IMR-90 (cell line): ENCODE data around the gene NCBP2L. TPM values are rescaled to one million over a fixed set of nuclear protein-coding genes. Genes with fewer than 3 reads are reported as not detected.

Experiments used
- ATAC-seq: fragments of 200-7000 bp; cut with Tn5 transposase; 2 replicates; pipeline ENCODE4 v1.9.1; 2020; ENCODE audit warnings: low read depth, mild to moderate bottlenecking, moderate library complexity
- BruUV-seq: library from RNA; stranded (reverse); fragments of 400-500 nt; replicated peaks from 2 replicates; lab custom pipeline; 2021; lab: Mats Ljungman, UMichigan
- CTCF ChIA-PET: fragments of 300-600 bp; formaldehyde crosslinking; extraction: SDS; loops from one replicate; lab custom pipeline; 2021; ENCODE audit warnings: antibody characterized with exemption; lab: Yijun Ruan, JAX
- POLR2A ChIA-PET: fragments of 300-600 bp; sonication (Branson Sonifier 250); formaldehyde crosslinking; loops from one replicate; lab custom pipeline; 2022; ENCODE audit warnings: antibody characterized with exemption; ENCODE audit not compliant: unreplicated experiment; lab: Charles Lee
- DNase-seq: peaks from one replicate; pipeline ENCODE4 v3.0.0; 2013
- H2AFZ ChIP-seq: replicated peaks from 2 replicates; pipeline ENCODE3; 2013; ENCODE audit warnings: low read length, mild to moderate bottlenecking; ENCODE audit not compliant: poor library complexity
- H2AK5ac ChIP-seq: 2 replicates; pipeline ENCODE4 v1.6.1; 2013; ENCODE audit warnings: low read depth, low read length, inconsistent platforms
- H2AK9ac ChIP-seq: replicated peaks from 2 replicates; pipeline ENCODE3; 2013; ENCODE audit warnings: mild to moderate bottlenecking, low read depth, low read length, moderate library complexity; ENCODE audit not compliant: poor library complexity
- H2BK120ac ChIP-seq: 2 replicates; pipeline ENCODE4 v1.6.1; 2013; ENCODE audit warnings: low read depth, low read length, inconsistent platforms
- H2BK15ac ChIP-seq: 3 replicates; pipeline ENCODE4 v1.6.1; 2013; ENCODE audit warnings: low read depth, low read length, inconsistent platforms
- H2BK20ac ChIP-seq: 2 replicates; pipeline ENCODE4 v1.6.1; 2013; ENCODE audit warnings: low read depth, mild to moderate bottlenecking, inconsistent platforms, low read length, moderate library complexity
- H2BK5ac ChIP-seq: 2 replicates; pipeline ENCODE4 v1.6.1; 2013; ENCODE audit warnings: mild to moderate bottlenecking, low read depth, low read length, inconsistent platforms; ENCODE audit not compliant: poor library complexity, severe bottlenecking
- H3K14ac ChIP-seq: replicated peaks from 2 replicates; pipeline ENCODE4 v1.6.1; 2013; ENCODE audit warnings: low read depth, low read length, inconsistent platforms
- H3K18ac ChIP-seq: 2 replicates; pipeline ENCODE4 v1.6.1; 2013; ENCODE audit warnings: low read depth, low read length, control low read depth
- H3K23ac ChIP-seq: 2 replicates; pipeline ENCODE4 v1.6.1; 2013; ENCODE audit warnings: low read depth, low read length, inconsistent platforms
- H3K27ac ChIP-seq: 2 replicates; pipeline ENCODE4 v1.5.1; 2013; ENCODE audit warnings: mild to moderate bottlenecking, control low read depth, low read length; ENCODE audit not compliant: insufficient read depth
- H3K27me3 ChIP-seq: 2 replicates; pipeline ENCODE4 v1.6.1; 2013; ENCODE audit warnings: low read length; ENCODE audit not compliant: control insufficient read depth, insufficient read depth
- H3K36me3 ChIP-seq: 2 replicates; pipeline ENCODE4 v1.6.1; 2013; ENCODE audit warnings: low read length, mixed read lengths; ENCODE audit not compliant: control insufficient read depth, insufficient read depth
- H3K4ac ChIP-seq: 2 replicates; pipeline ENCODE4 v1.6.1; 2013; ENCODE audit warnings: low read depth, low read length, inconsistent platforms
- H3K4me1 ChIP-seq: 2 replicates; pipeline ENCODE4 v1.6.1; 2013; ENCODE audit warnings: low read length, mixed read lengths; ENCODE audit not compliant: control insufficient read depth, insufficient read depth
- H3K4me2 ChIP-seq: 2 replicates; pipeline ENCODE4 v1.6.1; 2013; ENCODE audit warnings: low read depth, mild to moderate bottlenecking, control low read depth, low read length, moderate library complexity
- H3K4me3 ChIP-seq: 2 replicates; pipeline ENCODE4 v1.5.1; 2013; ENCODE audit warnings: low read depth, mild to moderate bottlenecking, control low read depth, low read length, moderate library complexity; ENCODE audit not compliant: insufficient read depth
- H3K56ac ChIP-seq: 2 replicates; pipeline ENCODE4 v1.6.1; 2013; ENCODE audit warnings: low read length, inconsistent platforms; ENCODE audit not compliant: insufficient read depth; ENCODE audit errors: extremely low read depth
- H3K79me1 ChIP-seq, 2 experiments: 2 replicates each; pipeline ENCODE4 v1.6.1; 2013; ENCODE audit warnings: low read length in 2 of 2, inconsistent platforms in 1 of 2, low read depth in 1 of 2
- H3K9ac ChIP-seq: 2 replicates; pipeline ENCODE4 v1.6.1; 2013; ENCODE audit warnings: low read depth, low read length, control low read depth
- H3K9me1 ChIP-seq: 2 replicates; pipeline ENCODE4 v1.6.1; 2013; ENCODE audit warnings: low read length, inconsistent platforms; ENCODE audit not compliant: insufficient read depth
- H3K9me3 ChIP-seq: 2 replicates; pipeline ENCODE4 v1.6.1; 2013; ENCODE audit warnings: low read length; ENCODE audit not compliant: control insufficient read depth, insufficient read depth
- H4K20me1 ChIP-seq: 2 replicates; pipeline ENCODE4 v1.6.1; 2013; ENCODE audit warnings: low read length, inconsistent platforms; ENCODE audit not compliant: insufficient read depth
- H4K5ac ChIP-seq: 2 replicates; pipeline ENCODE4 v1.6.1; 2013; ENCODE audit warnings: mild to moderate bottlenecking, low read depth, low read length, control low read depth
- H4K8ac ChIP-seq, 2 experiments: 2 replicates each; pipeline ENCODE4 v1.6.1; 2013; ENCODE audit warnings: low read depth in 2 of 2, low read length in 2 of 2, control low read depth in 1 of 2, inconsistent platforms in 1 of 2
- H4K91ac ChIP-seq: 2 replicates; pipeline ENCODE4 v1.6.1; 2013; ENCODE audit warnings: low read depth, low read length, inconsistent platforms; ENCODE audit not compliant: insufficient read depth
- BHLHE40 ChIP-seq: fragments of 150-350 bp; IDR thresholded peaks from 2 replicates; pipeline ENCODE4 v1.6.1; 2016; ENCODE audit warnings: mild to moderate bottlenecking, low read depth, low read length
- CEBPB ChIP-seq: IDR thresholded peaks from 2 replicates; pipeline ENCODE4 v1.6.1; 2012; ENCODE audit warnings: low read depth, low read length, improper control_type of control experiment
- CHD1 ChIP-seq: IDR thresholded peaks from 2 replicates; pipeline ENCODE4 v1.6.1; 2012; ENCODE audit warnings: low read depth, low read length, improper control_type of control experiment
- CTCF ChIP-seq: conservative IDR thresholded peaks from 2 replicates; pipeline ENCODE4 v1.5.1; 2012; ENCODE audit warnings: mild to moderate bottlenecking, low read depth, low read length, improper control_type of control experiment
- ELK1 ChIP-seq: fragments of 150-350 bp; IDR thresholded peaks from 2 replicates; pipeline ENCODE4 v1.6.1; 2016; ENCODE audit warnings: low read depth, mild to moderate bottlenecking, low read length, moderate library complexity, borderline replicate concordance
- FOS ChIP-seq: fragments of 150-350 bp; IDR thresholded peaks from 2 replicates; pipeline ENCODE4 v1.6.1; 2016; ENCODE audit warnings: low read depth, low read length
- MAFK ChIP-seq: IDR thresholded peaks from 2 replicates; pipeline ENCODE4 v1.6.1; 2012; ENCODE audit warnings: low read depth, low read length, improper control_type of control experiment
- MAZ ChIP-seq: IDR thresholded peaks from 2 replicates; pipeline ENCODE4 v1.6.1; 2012; ENCODE audit warnings: low read depth, mild to moderate bottlenecking, low read length, improper control_type of control experiment, moderate library complexity, borderline replicate concordance
- MXI1 ChIP-seq: IDR thresholded peaks from 2 replicates; pipeline ENCODE4 v1.6.1; 2012; ENCODE audit warnings: low read depth, mild to moderate bottlenecking, low read length, moderate library complexity, borderline replicate concordance
- NFE2L2 ChIP-seq: fragments of 150-350 bp; IDR thresholded peaks from 2 replicates; pipeline ENCODE4 v1.6.1; 2016; ENCODE audit warnings: low read depth, mild to moderate bottlenecking, low read length
- POLR2A ChIP-seq: IDR thresholded peaks from 2 replicates; pipeline ENCODE4 v1.6.1; 2012; ENCODE audit warnings: mild to moderate bottlenecking, low read depth, low read length
- RAD21 ChIP-seq: IDR thresholded peaks from 2 replicates; pipeline ENCODE4 v1.6.1; 2012; ENCODE audit warnings: low read length, improper control_type of control experiment
- RCOR1 ChIP-seq: IDR thresholded peaks from 2 replicates; pipeline ENCODE4 v1.6.1; 2012; ENCODE audit warnings: mild to moderate bottlenecking, low read length, improper control_type of control experiment; ENCODE audit not compliant: insufficient replicate concordance
- RFX5 ChIP-seq: IDR thresholded peaks from 2 replicates; pipeline ENCODE4 v1.8.0; 2012; ENCODE audit warnings: low read depth, mild to moderate bottlenecking, low read length, moderate library complexity
- SMC3 ChIP-seq: fragments of 150-350 bp; IDR thresholded peaks from 2 replicates; pipeline ENCODE4 v1.6.1; 2016; ENCODE audit warnings: low read depth, mild to moderate bottlenecking, antibody characterized with exemption, low read length, moderate library complexity
- WGBS, 2 experiments: methylation state at CpG; one replicate each; pipeline versions ENCODE4 v1.1.5 to v1.1.7; 2013; ENCODE audit warnings: missing lambda C conversion rate in 2 of 2; ENCODE audit not compliant: insufficient read length in 1 of 2; ENCODE audit errors: extremely low coverage in 2 of 2; 5-methylcytosine and 5-hydroxymethylcytosine counted together
- dilution Hi-C: fragments of 300-500 bp; cut with HindIII; formaldehyde crosslinking; loops from one replicate; pipeline ENCODE4 v1.14.3; 2018; ENCODE audit warnings: low sequenced_read_pairs; ENCODE audit not compliant: unreplicated experiment
- in situ Hi-C: fragments of 300-500 bp; cut with MboI; formaldehyde crosslinking; loops from 3 replicates; pipeline ENCODE4 v1.14.3; 2019; ENCODE audit warnings: low sequenced_read_pairs, inconsistent platforms, mixed read lengths
- intact Hi-C: fragments of 100-400 bp; cut with micrococcal nuclease; formaldehyde crosslinking; loops from 2 replicates; pipeline ENCODE4 v1.10.0; 2022
- polyA plus RNA-seq, 3 experiments: library from polyadenylated mRNA; depleted of rRNA; stranded (reverse); fragments of >200 nt; gene quantifications; 2 replicates each; pipeline ENCODE4 v1.2.3, GENCODE V29; 2012; ENCODE audit warnings: low replicate concordance in 1 of 3
- total RNA-seq: library from RNA; depleted of rRNA; stranded (reverse); fragments of >200 nt; gene quantifications from 2 replicates; pipeline ENCODE4 v1.2.3, GENCODE V29; 2012
- TF ChIP-seq, protein P1 (sequence below): fragments of 150-350 bp; IDR thresholded peaks from 2 replicates; pipeline ENCODE4 v1.6.1; 2017; ENCODE audit warnings: mild to moderate bottlenecking, antibody characterized with exemption, low read length, low read depth

The NCBP2L gene
- total and polyA plus RNA-seq, 2 of the 4 experiments (the other 2 are of a cell fraction): not detected

DNA sequence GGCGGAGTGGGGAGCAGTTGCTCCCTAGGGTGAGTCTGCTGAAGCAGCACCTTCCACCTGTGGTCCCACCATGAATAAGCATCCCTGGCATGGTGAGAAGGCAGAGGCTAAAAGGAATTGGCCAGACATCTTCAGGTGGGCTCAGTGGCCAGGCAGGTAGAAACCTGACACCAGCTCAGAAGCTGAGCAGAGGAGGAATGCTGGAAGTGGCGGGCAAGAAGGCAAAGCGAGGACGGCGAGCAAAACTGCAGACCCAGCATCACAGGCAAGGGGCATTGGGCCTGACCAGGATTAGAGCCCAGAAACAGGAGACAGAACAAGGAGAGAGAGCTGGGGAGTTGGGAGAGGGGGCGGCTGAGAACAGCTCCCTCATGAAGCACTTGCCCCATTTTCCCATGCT lies 27.3 kb upstream of the NCBP2L start:
- no peak overlapping the region for H2BK120ac ChIP-seq
- no peak overlapping the region for H2AK9ac ChIP-seq
- in situ Hi-C loops (no loop called here), dilution Hi-C loops (no loop called here), intact Hi-C loops (no loop called here)
- no peaks in the 10 kb centered on the region; the same call in 1 of the 2 replicates for H4K20me1 ChIP-seq
- H3K4me2 ChIP-seq: no peak overlapping the region
- peaks cover 56% of the 10 kb centered on the region for H3K27me3 ChIP-seq
- no TSS peak for BruUV-seq
- ATAC-seq (no peak), DNase-seq (no peak)
- H2BK20ac ChIP-seq: no peak overlapping the region
- H3K36me3 ChIP-seq: no peaks in the 10 kb centered on the region
- H3K56ac ChIP-seq: no peak overlapping the region
- H3K4me1 ChIP-seq: no peaks in the 10 kb centered on the region
- H3K18ac ChIP-seq: no peak overlapping the region
- no peak overlapping the region for H3K27ac ChIP-seq
- H3K79me1 ChIP-seq: no peaks in the 10 kb centered on the region
- H4K8ac ChIP-seq: no peak overlapping the region
- no peak overlapping the region for H4K91ac ChIP-seq
- no peak overlapping the region for H2AFZ ChIP-seq
- H4K5ac ChIP-seq: no peak overlapping the region
- H3K9ac ChIP-seq: no peak overlapping the region
- no peak overlapping the region for H2BK15ac ChIP-seq
- H3K23ac ChIP-seq: no peak overlapping the region
- ChIA-PET POLR2A (no interaction called here), CTCF (no interaction called here)
- no peaks in the 10 kb centered on the region for H3K9me3 ChIP-seq
- 100% methylated on average over 2 of the region's 6 CpGs; no CpG with 5 or more reads in 1 of the 2 experiments for WGBS, 2 experiments
- TF ChIP-seq FOS (no peak), SMC3 (no peak), MAFK (no peak), MXI1 (no peak), RFX5 (no peak), RAD21 (no peak), NFE2L2 (no peak), CHD1 (no peak), ELK1 (no peak), POLR2A (no peak), CTCF (no peak), RCOR1 (no peak), CEBPB (no peak), MAZ (no peak), BHLHE40 (no peak)
- TF ChIP-seq, protein P1, sequence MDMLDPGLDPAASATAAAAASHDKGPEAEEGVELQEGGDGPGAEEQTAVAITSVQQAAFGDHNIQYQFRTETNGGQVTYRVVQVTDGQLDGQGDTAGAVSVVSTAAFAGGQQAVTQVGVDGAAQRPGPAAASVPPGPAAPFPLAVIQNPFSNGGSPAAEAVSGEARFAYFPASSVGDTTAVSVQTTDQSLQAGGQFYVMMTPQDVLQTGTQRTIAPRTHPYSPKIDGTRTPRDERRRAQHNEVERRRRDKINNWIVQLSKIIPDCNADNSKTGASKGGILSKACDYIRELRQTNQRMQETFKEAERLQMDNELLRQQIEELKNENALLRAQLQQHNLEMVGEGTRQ: no peak
- no peak overlapping the region for H3K4me3 ChIP-seq
- H2AK5ac ChIP-seq: no peak overlapping the region
- no peak overlapping the region for H3K4ac ChIP-seq
- no peak overlapping the region for H3K14ac ChIP-seq
- no peak overlapping the region for H2BK5ac ChIP-seq
- H3K9me1 ChIP-seq: no peaks in the 10 kb centered on the region; the same call in 1 of the 2 replicates
